SK-N-SH (cell line): Measurements from ENCODE around the gene SYNGR3.

Experiments
- CTCF ChIP-seq: fragments of 200-600 bp; sonication (generic); IDR thresholded peaks from 2 replicates; pipeline ENCODE4 v1.6.1; 2017; ENCODE audit warnings: antibody characterized with exemption, mild to moderate bottlenecking, moderate library complexity
- EP300 ChIP-seq, 2 experiments: IDR thresholded peaks; 2 replicates each; pipeline versions ENCODE4 v1.4.0 to v1.6.1; 2012; ENCODE audit warnings: borderline replicate concordance in 1 of 2, low read depth in 1 of 2, low read length in 1 of 2
- EZH2phosphoT487 ChIP-seq: fragments of 200-600 bp; sonication (generic); IDR thresholded peaks from 2 replicates; pipeline ENCODE4 v1.6.1; 2017; ENCODE audit warnings: low read depth, mixed run types, mild to moderate bottlenecking, antibody characterized with exemption, moderate library complexity, borderline replicate concordance
- GABPA ChIP-seq: IDR thresholded peaks from 2 replicates; pipeline ENCODE4 v1.4.0; 2012; ENCODE audit warnings: low read depth, mild to moderate bottlenecking
- NFIC ChIP-seq: IDR thresholded peaks from 2 replicates; pipeline ENCODE4 v1.4.0; 2012; ENCODE audit warnings: borderline replicate concordance
- NRF1 ChIP-seq: IDR thresholded peaks from 2 replicates; pipeline ENCODE4 v1.6.1; 2012; ENCODE audit warnings: low read depth, mild to moderate bottlenecking, low read length
- PBX3 ChIP-seq: IDR thresholded peaks from 2 replicates; pipeline ENCODE4; 2012
- POLR2AphosphoS5 ChIP-seq: IDR thresholded peaks from 2 replicates; pipeline ENCODE4 v1.6.1; 2012; ENCODE audit warnings: low read depth, low read length
- RAD21 ChIP-seq: IDR thresholded peaks from 2 replicates; pipeline ENCODE4 v1.6.1; 2012; ENCODE audit warnings: mild to moderate bottlenecking, low read length
- RCOR1 ChIP-seq: fragments of 150-350 bp; IDR thresholded peaks from 2 replicates; pipeline ENCODE4 v1.6.1; 2017; ENCODE audit warnings: antibody characterized with exemption, low read length
- TEAD4 ChIP-seq: IDR thresholded peaks from 2 replicates; pipeline ENCODE4 v1.4.0; 2012; ENCODE audit warnings: mild to moderate bottlenecking, borderline replicate concordance; ENCODE audit not compliant: insufficient read depth

GRCh38 chr16:2005646-2006045, 15.9 kb downstream of the SYNGR3 start:
- TF ChIP-seq EZH2phosphoT487 (no peak), CTCF (no peak), RAD21 (no peak), NFIC (no peak), RCOR1 (no peak), POLR2AphosphoS5 (no peak), PBX3 (no peak), NRF1 (no peak), EP300 (IDR thresholded peaks at IDR 0.05; ENCODE audit: borderline replicate concordance in 1 of 2, low read depth in 1 of 2, low read length in 1 of 2) (no peak), TEAD4 (no peak), GABPA (no peak)
